NCI-H526 treated with DMSO at 0.1 percent for 48 hours (cell line): Measurements from ENCODE around the gene TANK.
"Not testable (repeated sequence)": the region's sequence is repeated elsewhere in the genome, so short reads cannot be mapped to it uniquely, and the experiment has no call there.

Experiments used
- DNase-seq: peaks from one replicate; lab custom pipeline; 2025; lab: John Stamatoyannopoulos, UW

TANK gene

GRCh38 chr2:161160226-161161073 lies at the start of gene TANK:
TANK (plus strand) TSS chr2:161160428; CDS start chr2:161179663, 19,235 bp downstream.
- peak; percentile 87 for DNase-seq

- DNase-seq = no peak
These were observed 48.7 kb upstream of the TANK start for GRCh38 chr2:161111531-161111930.

GRCh38 chr2:161112908-161113307 lies 47.3 kb upstream of the TANK start:
- DNase-seq = peak; percentile 57

- no peak for DNase-seq
These were observed 46.3 kb upstream of the TANK start for GRCh38 chr2:161113693-161114575.

- DNase-seq = no peak
These were observed 45.0 kb upstream of the TANK start for GRCh38 chr2:161115205-161115604.

GRCh38 chr2:161115605-161116380 lies 44.4 kb upstream of the TANK start:
- no peak for DNase-seq

GRCh38 chr2:161116509-161116908 lies 43.7 kb upstream of the TANK start:
- DNase-seq = no peak

GRCh38 chr2:161117506-161117905 lies 42.7 kb upstream of the TANK start:
- DNase-seq = no peak

- no peak for DNase-seq
These were observed 41.5 kb upstream of the TANK start for GRCh38 chr2:161118722-161119121.

- DNase-seq = no peak
These were observed 40.7 kb upstream of the TANK start for GRCh38 chr2:161119483-161119882.

GRCh38 chr2:161120775-161121174 lies 39.5 kb upstream of the TANK start:
- DNase-seq = no peak

- no peak for DNase-seq
These were observed 38.6 kb upstream of the TANK start for GRCh38 chr2:161121622-161122021.

GRCh38 chr2:161122772-161123530 lies 37.3 kb upstream of the TANK start:
- DNase-seq = no peak

GRCh38 chr2:161123531-161124030 lies 36.6 kb upstream of the TANK start:
- DNase-seq = no peak

GRCh38 chr2:161124201-161124600 lies 36.0 kb upstream of the TANK start:
- no peak for DNase-seq

- DNase-seq = no peak
These were observed 31.3 kb upstream of the TANK start for GRCh38 chr2:161128885-161129284.

GRCh38 chr2:161130354-161130753 lies 29.9 kb upstream of the TANK start:
- DNase-seq = no peak

GRCh38 chr2:161131074-161131680 lies 29.1 kb upstream of the TANK start:
- no peak for DNase-seq

GRCh38 chr2:161131804-161132203 lies 28.4 kb upstream of the TANK start:
- no peak for DNase-seq

GRCh38 chr2:161132384-161132783 lies 27.8 kb upstream of the TANK start:
- not testable (repeated sequence) for DNase-seq

GRCh38 chr2:161133366-161133765 lies 26.9 kb upstream of the TANK start:
- no peak for DNase-seq
